PC-3 (cell line): ENCODE results near the gene NUP133. TPM values are rescaled to one million over a fixed set of nuclear protein-coding genes. Genes with fewer than 3 reads are reported as not detected.

Source experiments
- ATAC-seq: fragments of 200-7000 bp; cut with Tn5 transposase; 2 replicates; pipeline ENCODE4 v1.9.1; 2020; ENCODE audit warnings: mild to moderate bottlenecking, moderate library complexity
- BruUV-seq: library from RNA; stranded (reverse); fragments of 400-500 nt; replicated peaks from 2 replicates; lab custom pipeline; 2021; lab: Mats Ljungman, UMichigan
- CTCF ChIA-PET: fragments of 300-600 bp; sonication (Branson Sonifier 250); formaldehyde crosslinking; loops from one replicate; lab custom pipeline; 2022; ENCODE audit warnings: antibody characterized with exemption; lab: Charles Lee
- POLR2A ChIA-PET: fragments of 300-600 bp; sonication (Branson Sonifier 250); formaldehyde crosslinking; loops from one replicate; lab custom pipeline; 2022; ENCODE audit warnings: antibody characterized with exemption; ENCODE audit not compliant: unreplicated experiment; lab: Charles Lee
- DNase-seq: peaks from one replicate; pipeline ENCODE4 v3.0.0-alpha.2; 2015
- H2AFZ ChIP-seq: fragments of 300-600 bp; sonication (generic); 2 replicates; pipeline ENCODE4 v1.6.0; 2016; ENCODE audit warnings: antibody characterized with exemption, low read length
- H3F3A ChIP-seq: fragments of 300-600 bp; sonication (generic); one replicate; pipeline ENCODE4 v1.6.0; 2017; ENCODE audit warnings: antibody characterized with exemption, low read length, control low read depth, mild to moderate bottlenecking; ENCODE audit not compliant: unreplicated experiment
- H3K27ac ChIP-seq: fragments of 300-600 bp; sonication (generic); 2 replicates; pipeline ENCODE4 v1.5.1; 2016; ENCODE audit warnings: mild to moderate bottlenecking, low read length
- H3K27me3 ChIP-seq: fragments of 300-600 bp; sonication (generic); 2 replicates; pipeline ENCODE4 v1.6.1; 2016; ENCODE audit warnings: low read length, mixed read lengths
- H3K36me3 ChIP-seq: fragments of 300-600 bp; sonication (generic); 2 replicates; pipeline ENCODE4 v1.6.1; 2016; ENCODE audit warnings: low read depth, mixed run types, low read length, mixed read lengths
- H3K4me1 ChIP-seq: fragments of 300-600 bp; sonication (generic); 2 replicates; pipeline ENCODE4 v1.5.1; 2016; ENCODE audit warnings: low read length; ENCODE audit not compliant: insufficient read depth
- H3K4me2 ChIP-seq: fragments of 300-600 bp; sonication (generic); 2 replicates; pipeline ENCODE4 v1.6.0; 2016; ENCODE audit warnings: low read length
- H3K4me3 ChIP-seq: fragments of 300-600 bp; sonication (generic); 2 replicates; pipeline ENCODE4 v1.5.1; 2016; ENCODE audit warnings: mild to moderate bottlenecking, low read length, mixed read lengths
- H3K79me2 ChIP-seq: fragments of 300-600 bp; sonication (generic); 2 replicates; pipeline ENCODE4 v1.6.1; 2017; ENCODE audit warnings: low read length, mixed read lengths
- H3K9ac ChIP-seq: fragments of 300-600 bp; sonication (generic); 2 replicates; pipeline ENCODE4 v1.6.0; 2016; ENCODE audit warnings: mild to moderate bottlenecking, low read length
- H3K9me2 ChIP-seq: fragments of 300-600 bp; sonication (generic); replicated peaks from 2 replicates; pipeline ENCODE4 v1.6.1; 2016; ENCODE audit warnings: mixed run types, low read length, mixed read lengths
- H3K9me3 ChIP-seq: fragments of 300-600 bp; sonication (generic); 2 replicates; pipeline ENCODE4 v1.6.1; 2016; ENCODE audit warnings: low read length, mixed read lengths
- H4K20me1 ChIP-seq: fragments of 300-600 bp; sonication (generic); 2 replicates; pipeline ENCODE4 v1.6.1; 2016; ENCODE audit warnings: low read length, mixed read lengths
- EZH2 ChIP-seq: fragments of 300-600 bp; sonication (generic); IDR thresholded peaks from one replicate; pipeline ENCODE4 v1.6.1; 2017; ENCODE audit warnings: antibody characterized with exemption, mild to moderate bottlenecking, low read length; ENCODE audit not compliant: unreplicated experiment
- EZH2phosphoT487 ChIP-seq: fragments of 300-600 bp; sonication (generic); IDR thresholded peaks from 2 replicates; pipeline ENCODE4 v1.6.1; 2018; ENCODE audit warnings: mild to moderate bottlenecking, antibody characterized with exemption, low read length, borderline replicate concordance
- intact Hi-C: fragments of 100-400 bp; cut with micrococcal nuclease; formaldehyde crosslinking; loops from 2 replicates; pipeline ENCODE4 v1.9.0; 2023
- total RNA-seq: library from RNA; depleted of rRNA; stranded (reverse); fragments of >200 nt; gene quantifications from 2 replicates; pipeline ENCODE4 v1.2.3, GENCODE V29; 2014
- TF ChIP-seq, protein P1 (sequence below): fragments of 300-600 bp; sonication (generic); conservative IDR thresholded peaks from 2 replicates; pipeline ENCODE4 v1.5.1; 2017; ENCODE audit warnings: antibody characterized with exemption, low read depth, mild to moderate bottlenecking, low read length

Gene NUP133
- total RNA-seq, 1 experiment from 2014 or later: 63.6 TPM

GRCh38 chr1:229409616-229410369 lies 98.3 kb downstream of the NUP133 start:
- no peaks in the 10 kb centered on the region for H3F3A ChIP-seq
- no peaks in the 10 kb centered on the region for H3K79me2 ChIP-seq
- H3K36me3 ChIP-seq: no peaks in the 10 kb centered on the region
- no TSS peak for BruUV-seq
- intact Hi-C loops: no loop called here
- DNase-seq (no peak), ATAC-seq (no peak)
- ChIA-PET CTCF (no interaction called here), POLR2A (no interaction called here)
- no peaks in the 10 kb centered on the region for H3K9me2 ChIP-seq
- no peaks in the 10 kb centered on the region for H4K20me1 ChIP-seq
- no peak overlapping the region for H3K9ac ChIP-seq
- TF ChIP-seq EZH2phosphoT487 (no peak), EZH2 (no peak)
- TF ChIP-seq, protein P1, sequence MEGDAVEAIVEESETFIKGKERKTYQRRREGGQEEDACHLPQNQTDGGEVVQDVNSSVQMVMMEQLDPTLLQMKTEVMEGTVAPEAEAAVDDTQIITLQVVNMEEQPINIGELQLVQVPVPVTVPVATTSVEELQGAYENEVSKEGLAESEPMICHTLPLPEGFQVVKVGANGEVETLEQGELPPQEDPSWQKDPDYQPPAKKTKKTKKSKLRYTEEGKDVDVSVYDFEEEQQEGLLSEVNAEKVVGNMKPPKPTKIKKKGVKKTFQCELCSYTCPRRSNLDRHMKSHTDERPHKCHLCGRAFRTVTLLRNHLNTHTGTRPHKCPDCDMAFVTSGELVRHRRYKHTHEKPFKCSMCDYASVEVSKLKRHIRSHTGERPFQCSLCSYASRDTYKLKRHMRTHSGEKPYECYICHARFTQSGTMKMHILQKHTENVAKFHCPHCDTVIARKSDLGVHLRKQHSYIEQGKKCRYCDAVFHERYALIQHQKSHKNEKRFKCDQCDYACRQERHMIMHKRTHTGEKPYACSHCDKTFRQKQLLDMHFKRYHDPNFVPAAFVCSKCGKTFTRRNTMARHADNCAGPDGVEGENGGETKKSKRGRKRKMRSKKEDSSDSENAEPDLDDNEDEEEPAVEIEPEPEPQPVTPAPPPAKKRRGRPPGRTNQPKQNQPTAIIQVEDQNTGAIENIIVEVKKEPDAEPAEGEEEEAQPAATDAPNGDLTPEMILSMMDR: no peak
- H3K4me3 ChIP-seq: no peak overlapping the region
- no peak overlapping the region for H3K4me2 ChIP-seq
- H3K9me3 ChIP-seq: no peaks in the 10 kb centered on the region
- H3K27ac ChIP-seq: no peak overlapping the region
- no peak overlapping the region for H2AFZ ChIP-seq
- no peaks in the 10 kb centered on the region for H3K27me3 ChIP-seq
- peaks cover 8% of the 10 kb centered on the region for H3K4me1 ChIP-seq

DNA sequence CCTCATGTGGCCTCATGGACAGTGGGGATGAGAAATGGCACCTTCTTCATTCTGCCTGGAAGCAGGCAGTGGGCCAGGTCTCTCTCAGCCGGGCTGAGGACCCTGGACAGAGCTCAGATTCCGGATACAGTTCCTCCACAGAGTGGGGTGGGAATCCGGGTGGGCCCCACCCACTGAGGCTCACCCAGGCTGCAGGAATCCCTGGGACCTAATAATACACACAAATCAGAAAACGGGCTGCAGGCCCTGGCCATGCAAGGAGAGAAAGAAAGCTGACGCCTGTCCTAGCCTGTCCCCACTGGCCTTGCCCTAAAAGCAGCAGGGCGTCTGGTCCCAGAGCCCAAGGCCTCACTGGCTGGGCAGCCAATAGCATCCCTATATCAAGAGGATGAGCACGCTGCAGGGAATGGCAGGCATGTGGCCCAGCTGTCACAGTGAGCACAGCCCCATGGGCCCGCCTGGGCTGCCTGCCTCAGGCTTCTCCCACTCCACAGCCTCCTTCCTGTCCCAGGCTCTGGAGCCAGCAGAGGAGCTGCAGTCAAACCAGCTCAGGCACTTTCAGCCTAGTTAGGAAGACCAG lies 99.6 kb downstream of the NUP133 start:
- Histone ChIP-seq H3K9me3 (no peaks in the 10 kb centered on the region), H3K4me2 (no peak overlapping the region), H3K4me3 (no peak overlapping the region), H3K4me1 (peaks cover 8% of the 10 kb centered on the region), H3K36me3 (no peaks in the 10 kb centered on the region), H2AFZ (no peak overlapping the region), H3K27ac (no peak overlapping the region), H3F3A (no peaks in the 10 kb centered on the region), H3K27me3 (no peaks in the 10 kb centered on the region), H3K9me2 (no peaks in the 10 kb centered on the region), H3K79me2 (no peaks in the 10 kb centered on the region), H3K9ac (no peak overlapping the region), H4K20me1 (no peaks in the 10 kb centered on the region)
- intact Hi-C loops: no loop called here
- ChIA-PET POLR2A (no interaction called here), CTCF (interaction anchor here (0.6 kb wide), 1 partner anchor 35 kb away, joined by 5 read pairs; no protein-coding TSS in a partner anchor)
- no peak for TF ChIP-seq EZH2
- TF ChIP-seq, protein P1: no peak
- no peak for TF ChIP-seq EZH2phosphoT487
- no TSS peak for BruUV-seq
- DNase-seq: peak; percentile 37
- no peak for ATAC-seq
